NCI-H1092 (cell line): Measurements from ENCODE around the gene GASK1A.

Experiments used
- DNase-seq: peaks from one replicate; lab custom pipeline; 2025; lab: John Stamatoyannopoulos, UW

GASK1A gene

DNA sequence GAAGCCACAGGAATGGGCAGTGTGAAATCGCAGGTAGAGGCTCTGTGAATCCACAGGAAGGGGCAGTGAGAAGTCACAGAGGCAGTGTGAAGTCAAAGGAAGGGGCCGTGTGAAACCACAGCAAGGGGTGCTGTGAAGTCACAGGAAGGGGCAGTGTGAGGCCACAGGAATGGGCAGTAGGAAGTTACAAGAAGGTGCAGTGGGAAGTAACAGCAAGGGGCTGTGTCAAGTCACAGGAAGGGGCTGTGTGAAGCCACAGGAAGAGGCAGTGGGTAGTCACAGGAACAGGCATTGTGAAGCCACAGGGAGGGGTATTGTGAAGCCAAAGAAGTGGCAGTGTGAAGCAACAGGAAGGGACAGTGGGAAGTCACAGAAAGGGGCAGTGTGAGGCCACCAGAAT is 34.1 kb downstream of the GASK1A start:
- DNase-seq: no peak

DNA sequence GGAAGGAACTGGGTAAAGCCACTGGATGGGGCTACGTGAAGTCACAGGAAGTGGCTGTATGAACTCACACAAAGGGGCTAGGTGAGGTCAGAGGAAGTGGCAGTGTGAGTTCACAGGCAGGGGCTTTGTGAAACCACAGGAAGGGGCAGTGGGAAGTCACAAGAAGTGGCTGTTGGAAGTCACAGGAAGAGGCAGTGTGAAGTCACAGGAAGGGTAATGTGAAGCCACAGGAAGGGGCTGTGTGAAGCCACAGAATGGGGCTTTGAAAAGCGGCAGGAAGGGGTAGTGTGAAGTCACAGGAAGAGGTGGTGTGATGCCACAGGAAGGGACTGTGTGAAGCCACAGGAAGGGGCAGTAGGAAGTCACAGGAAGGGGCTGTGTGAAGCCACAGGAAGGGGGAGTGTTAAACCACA is 34.6 kb downstream of the GASK1A start:
- DNase-seq: no peak

DNA sequence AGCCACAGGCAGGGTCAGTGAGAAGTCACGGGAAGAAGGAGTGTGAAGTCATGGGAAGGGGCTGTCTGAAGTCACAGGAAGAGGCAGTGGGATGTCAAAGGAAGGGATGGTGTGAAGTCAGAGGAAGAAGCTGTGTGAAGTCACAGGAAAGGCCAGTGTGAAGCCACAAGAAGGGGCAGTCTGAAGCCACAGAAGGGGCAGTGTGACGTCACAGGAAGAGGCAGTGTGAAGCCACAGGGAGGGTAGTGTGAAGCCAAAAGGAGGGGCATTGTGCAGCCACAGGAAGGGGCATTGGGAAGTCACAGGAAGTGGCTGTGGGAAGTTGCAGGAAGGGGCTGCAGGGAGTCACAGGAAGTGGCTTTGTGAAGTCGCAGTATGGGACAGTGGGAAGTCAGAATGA is 35.1 kb downstream of the GASK1A start:
- DNase-seq: no peak

DNA sequence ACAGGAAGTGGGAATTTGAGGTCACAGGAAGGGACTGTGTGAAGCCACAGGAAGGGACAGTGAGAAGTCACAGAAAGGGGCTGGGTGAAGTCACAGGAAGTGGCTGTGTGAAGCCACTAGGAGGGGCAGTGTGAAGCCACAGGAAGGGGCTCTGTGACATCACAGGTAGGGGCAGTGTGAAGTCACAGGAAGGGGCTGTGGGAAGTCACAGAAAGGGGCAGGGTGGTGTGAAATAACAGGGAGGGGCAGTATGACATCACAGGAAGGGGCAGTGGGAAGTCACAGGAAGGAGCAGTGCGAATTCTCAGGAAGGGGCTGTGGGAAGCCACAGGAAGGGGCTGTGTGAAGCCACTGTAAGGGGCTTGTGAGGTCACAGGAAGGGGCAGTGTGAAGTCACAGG is 35.8 kb downstream of the GASK1A start:
- DNase-seq: no peak

DNA sequence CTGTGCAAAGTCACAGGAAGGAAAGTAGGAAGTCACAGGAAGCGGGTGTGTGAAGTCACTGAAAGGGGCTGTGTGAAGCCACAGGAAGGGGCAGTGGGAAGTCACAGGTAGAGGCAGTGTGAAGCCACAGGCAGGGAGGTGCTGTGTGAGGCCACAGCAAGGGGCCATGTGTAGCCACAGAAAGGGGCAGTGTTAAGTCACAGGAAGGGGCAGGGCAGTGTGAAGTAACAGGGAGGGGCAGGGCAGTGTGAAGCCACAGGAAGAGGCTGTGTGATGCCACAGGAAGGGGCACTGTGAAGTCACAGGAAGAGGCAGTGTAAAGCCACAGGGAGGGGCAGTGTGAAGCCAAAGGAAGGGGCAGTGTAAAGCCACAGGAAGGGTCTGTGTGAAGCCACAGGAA is 36.5 kb downstream of the GASK1A start:
- no peak for DNase-seq

DNA sequence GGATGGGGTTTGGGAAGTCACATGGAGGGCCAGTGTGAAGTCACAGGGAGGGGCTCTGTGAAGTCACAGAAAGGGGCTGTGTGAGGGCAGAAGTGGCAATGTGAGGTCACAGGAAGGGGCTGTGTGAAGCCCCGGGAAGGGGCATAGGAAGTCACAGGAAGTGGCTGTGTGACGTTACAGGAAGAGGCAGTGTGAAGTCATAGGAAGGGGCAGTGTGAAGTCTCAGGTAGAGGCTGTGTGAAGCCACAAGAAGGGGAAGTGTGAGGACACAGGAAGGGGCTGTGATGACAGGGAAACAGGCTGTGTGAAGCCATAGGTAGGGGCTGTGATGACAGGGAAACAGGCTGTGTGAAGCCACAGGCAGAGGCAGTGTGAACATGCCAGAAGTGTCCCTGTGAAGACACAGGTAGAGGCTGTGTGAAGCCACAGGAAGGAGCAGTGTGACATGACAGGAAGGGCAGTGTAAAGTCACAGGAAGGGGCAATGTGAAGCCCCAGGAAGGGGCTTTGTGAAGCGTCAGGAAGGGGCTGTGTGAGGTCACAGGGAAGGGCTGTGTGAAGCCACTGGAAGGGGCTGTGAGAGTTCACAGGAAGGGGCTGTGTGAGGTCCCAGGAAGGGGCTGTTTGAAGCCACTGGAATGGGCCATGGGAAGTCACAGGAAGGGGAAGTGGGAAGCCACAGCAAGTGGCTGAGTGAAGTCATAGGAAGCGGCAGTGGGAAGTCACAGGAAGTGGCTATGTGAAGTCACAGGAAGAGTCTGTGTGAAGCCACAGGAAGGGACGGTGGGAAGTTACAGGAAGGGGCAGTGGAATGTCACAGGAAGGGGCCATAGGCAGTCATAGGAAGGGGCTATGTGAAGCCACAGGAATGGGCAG is 37.1 kb downstream of the GASK1A start:
- no peak for DNase-seq

DNA sequence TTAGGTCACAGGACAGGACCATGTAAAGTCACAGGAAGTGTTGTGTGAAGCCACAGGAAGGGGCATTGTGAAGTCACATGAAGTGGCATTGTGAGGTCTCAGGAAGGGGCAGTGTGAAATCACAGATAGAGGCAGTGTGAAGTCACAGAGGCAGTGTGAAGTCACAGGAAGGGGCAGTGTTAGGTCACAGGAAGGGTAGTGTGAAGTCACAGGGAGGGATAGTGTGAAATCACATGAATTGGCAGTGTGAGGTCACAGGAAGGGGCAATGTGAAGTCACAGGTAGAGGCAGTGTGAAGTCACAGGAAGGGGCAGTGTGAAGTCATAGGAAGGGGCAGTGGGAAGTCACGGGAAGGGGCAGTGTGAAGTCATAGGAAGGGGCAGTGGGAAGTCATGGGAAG is 37.9 kb downstream of the GASK1A start:
- no peak for DNase-seq

DNA sequence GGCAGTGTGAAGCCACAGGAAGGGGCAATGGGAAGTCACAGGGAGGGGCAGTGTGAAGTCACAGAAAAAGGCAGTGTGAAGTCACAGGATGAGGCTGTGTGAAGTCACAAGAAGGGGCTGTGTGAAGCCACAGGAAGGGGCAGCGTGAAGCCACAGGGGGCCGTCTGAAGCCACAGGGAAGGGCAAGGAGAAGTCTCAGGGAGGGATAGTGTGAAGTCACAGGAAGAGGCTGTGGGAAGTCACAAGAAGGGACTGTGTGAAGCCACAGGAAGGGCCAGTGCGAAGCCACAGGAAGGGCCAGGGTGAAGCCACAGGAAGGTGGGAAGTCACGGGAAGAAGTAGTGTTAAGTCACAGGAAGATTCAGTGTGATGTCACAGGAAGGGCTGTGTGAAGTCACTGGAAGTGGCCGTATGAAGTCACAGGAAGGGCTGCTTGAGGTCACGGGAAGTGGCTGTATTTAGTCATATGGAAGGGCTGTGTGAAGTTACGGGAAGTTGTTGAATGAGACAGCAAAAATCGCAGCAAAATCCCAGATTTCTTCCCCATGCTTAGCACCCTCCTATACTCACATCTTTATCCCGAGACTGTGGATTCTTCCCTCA is 38.6 kb downstream of the GASK1A start:
- no peak for DNase-seq

DNA sequence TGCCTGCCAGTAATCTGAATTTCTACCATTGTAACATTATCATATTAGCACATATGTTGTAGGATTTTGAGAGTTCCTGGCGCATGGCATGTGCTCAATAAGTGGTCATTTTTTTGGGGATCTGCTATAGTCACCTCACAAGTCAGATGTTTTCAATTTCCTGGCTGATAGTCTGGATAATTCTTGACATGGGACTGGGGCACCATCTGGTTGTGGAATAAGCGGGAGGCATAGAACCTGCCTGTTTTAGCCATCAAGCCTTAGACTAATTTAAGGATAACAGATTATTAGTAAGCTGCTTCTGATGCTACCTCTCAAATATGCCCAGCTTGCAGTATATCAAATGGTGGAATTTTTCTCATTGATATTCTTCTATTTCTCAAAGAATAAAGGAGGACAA is 39.1 kb downstream of the GASK1A start:
- DNase-seq: no peak

DNA sequence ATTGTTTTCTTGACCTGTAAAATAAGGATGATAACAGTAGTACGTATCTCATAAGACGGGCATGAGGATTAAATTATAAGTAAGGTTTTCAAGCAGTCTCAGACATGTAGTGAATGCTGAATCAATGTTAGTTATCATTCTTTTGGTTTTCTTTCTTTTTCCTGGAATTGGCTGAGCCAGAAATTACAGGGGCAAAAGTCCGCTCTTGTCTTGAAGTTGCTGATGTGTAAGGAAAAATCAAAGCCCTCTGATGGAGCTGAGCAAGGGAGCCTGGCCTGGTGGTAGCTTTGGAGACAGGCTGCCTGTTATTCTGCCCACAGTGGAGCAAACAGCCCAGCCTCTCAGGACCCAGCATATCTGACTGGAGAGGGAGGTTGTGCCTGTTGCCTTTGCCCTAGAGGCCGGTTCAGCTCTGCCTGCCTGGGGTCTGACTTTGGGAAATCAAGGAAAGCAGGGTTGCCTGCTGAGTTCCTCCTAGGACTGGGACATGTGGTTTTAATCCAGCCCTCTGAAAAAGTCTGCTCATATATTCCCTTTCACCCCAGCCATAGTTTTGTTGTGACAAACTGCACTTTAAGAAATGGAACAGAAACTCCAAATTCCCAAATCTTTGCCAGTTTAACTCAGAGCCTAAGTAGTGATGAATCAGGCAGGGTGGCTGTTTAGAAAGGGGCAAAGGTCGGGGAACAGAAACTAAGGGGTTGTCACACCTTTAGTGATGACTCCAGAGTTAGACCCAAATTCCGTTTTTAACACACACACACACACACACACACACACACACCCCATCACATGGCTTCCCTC is 40.1 kb downstream of the GASK1A start:
- DNase-seq: no peak

DNA sequence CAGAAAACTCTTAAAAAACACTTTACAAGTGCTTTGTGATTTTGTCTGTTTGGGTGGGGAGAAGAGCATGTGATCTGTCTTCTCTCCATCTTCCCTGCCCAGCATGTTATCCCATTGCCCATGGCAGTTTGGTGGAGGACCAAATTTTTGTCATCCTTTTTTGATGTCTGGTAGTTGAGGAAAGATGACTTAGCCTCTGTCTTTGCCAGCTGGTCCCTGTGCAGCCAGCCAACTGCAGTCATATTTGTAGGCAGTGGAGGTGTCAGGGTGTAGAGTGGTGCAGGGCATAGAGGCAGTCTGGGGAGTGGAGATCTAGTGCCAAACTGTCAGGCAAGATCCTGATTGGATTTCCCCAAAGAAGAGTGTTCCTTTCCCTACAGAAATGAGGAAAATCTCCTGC is 40.7 kb downstream of the GASK1A start:
- no peak for DNase-seq

DNA sequence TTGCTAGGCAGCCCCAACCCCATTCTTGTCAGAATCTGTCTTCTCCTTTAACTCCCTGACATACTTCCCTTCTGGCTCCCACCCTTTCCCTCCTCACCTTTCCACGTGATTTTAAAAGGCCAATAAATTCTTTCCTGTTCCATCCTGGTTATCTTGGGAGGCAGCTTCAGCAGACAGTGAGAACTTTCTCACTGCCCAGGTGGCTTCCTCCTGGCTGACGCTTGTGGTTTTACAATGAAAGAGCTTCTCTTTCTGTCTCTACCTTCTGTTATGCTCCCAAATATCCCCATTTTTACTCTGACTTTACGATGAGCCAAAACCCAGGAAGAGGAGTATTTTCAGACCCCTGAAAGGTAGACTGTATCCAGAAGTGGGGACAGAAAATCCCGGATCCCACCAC is 42.1 kb downstream of the GASK1A start:
- no peak for DNase-seq

DNA sequence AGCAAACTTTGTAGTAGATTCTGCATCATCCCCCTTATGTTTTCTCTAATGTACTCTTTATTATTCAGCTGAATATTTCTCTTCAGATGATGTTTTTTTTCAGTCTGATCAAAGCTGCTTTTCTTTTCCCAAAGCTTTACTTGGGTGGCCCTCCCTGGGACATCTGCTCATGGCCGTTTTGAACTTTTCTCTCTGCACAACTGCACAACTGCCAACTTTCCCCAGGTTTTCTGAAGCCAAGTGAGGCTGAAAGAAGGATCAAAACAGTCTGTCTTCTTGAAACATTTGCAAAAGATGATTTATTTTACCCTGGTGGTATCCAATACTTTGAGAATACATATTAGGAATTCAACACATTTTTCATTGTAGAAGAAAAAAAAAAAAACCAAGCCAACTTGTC is 43.0 kb downstream of the GASK1A start:
- no peak for DNase-seq

DNA sequence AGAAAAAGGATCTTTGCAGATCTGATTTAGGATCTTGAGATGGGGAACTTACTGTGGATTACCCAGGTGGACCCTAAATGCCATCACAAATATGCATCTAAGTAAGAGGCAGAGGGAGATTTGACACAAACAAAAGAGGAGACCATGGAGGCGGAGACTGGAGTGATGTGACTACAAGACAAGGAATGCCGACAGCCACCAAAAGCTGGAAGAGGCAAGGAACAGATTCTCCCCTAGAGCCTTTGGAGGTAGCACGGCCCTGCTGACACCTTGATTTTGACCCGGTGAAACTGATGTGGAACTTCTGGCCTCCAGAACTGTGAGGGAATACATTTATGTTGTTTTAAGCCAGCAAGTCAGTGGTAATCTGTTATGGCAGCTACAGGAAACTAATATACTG is 44.0 kb downstream of the GASK1A start:
- no peak for DNase-seq

DNA sequence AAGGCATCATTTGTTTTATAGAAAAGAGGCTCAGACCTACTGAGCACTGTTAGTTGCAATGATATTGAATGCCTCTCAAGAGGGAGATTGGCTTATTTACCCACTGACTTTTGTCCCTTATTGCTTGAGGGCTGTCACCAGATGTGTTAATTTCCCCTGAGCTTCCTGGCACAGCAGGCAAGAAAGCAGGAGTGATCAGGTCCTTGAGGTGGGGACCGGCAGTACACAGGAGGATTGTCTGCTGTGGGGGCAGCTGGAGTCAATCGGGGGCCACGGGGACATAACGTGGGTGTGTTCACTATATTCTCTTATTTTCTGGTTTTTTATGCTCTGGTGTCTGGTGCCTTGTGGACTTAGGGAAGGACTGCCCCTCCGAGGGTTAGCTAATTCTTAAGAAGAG is 44.6 kb downstream of the GASK1A start:
- no peak for DNase-seq

DNA sequence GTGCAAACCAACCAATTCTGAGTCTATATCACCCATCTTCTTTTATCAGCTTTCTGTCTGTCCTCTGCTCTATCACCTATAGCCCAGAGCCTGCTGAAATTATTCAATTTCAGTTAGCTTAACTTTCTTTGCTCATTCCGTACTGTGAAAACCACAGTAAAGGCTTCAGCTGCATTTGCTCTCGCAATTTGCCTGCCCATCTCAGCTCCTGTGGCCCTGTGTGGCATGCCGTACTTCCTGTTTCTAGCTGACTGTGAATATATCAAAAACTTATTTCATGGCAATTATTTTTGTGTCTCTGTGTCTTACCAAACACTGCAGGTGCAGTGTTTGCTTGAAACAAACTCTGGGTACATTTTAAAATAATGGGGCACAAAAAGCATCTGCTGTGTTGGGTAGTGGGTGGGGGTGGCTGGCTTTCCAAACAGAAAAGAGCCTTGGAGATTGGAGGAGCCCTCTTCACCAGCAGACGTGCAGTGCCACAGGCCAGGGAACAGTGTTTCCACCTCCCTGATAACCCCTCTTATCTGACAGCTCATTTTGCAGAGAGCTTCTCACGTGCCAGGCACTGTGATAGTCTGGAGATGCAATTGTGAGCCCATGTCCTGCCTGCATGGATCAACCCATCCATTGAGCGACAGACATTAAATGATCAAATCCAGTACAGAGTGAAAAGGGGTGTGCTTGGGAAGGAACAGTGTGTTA is 45.2 kb downstream of the GASK1A start:
- DNase-seq: no peak

DNA sequence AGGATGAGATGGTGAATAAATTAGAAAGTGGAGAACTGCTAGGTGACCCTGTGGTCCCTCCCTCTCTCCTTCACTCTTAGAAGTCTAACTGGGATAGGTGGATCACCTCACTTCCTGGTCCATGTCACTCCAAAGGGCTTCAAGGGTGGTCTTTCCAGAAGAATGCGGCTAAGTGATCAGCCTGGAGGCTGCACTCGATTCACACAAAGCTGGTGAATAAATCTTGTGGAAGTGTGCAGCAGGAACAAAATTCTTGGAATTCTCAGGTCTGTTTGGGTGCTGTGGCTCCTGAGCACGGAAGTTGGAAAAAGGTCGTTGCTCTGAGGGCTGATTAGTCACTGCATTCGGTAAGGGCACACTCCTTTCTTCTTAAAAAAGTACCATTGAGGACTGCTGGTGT is 46.3 kb downstream of the GASK1A start:
- DNase-seq: no peak

DNA sequence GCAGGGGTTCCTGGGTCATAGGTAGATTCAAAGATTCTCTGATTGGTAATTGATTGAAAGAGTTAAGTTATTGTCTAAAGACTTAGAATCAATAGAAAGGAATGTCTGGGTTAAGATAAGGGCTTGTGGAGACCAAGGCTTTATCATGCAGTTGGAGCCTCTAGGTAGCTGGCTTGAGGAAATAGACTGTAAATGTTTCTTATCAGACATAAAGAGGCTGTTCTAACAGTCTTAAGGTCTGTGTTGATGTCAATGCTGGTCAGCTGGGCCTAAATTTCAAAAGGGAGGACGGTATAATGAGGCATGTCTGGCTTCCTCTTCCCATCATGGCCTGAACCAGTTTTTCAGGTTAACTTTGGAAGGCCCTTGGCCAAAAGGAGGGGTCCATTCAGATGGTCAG is 48.9 kb downstream of the GASK1A start:
- no peak for DNase-seq

DNA sequence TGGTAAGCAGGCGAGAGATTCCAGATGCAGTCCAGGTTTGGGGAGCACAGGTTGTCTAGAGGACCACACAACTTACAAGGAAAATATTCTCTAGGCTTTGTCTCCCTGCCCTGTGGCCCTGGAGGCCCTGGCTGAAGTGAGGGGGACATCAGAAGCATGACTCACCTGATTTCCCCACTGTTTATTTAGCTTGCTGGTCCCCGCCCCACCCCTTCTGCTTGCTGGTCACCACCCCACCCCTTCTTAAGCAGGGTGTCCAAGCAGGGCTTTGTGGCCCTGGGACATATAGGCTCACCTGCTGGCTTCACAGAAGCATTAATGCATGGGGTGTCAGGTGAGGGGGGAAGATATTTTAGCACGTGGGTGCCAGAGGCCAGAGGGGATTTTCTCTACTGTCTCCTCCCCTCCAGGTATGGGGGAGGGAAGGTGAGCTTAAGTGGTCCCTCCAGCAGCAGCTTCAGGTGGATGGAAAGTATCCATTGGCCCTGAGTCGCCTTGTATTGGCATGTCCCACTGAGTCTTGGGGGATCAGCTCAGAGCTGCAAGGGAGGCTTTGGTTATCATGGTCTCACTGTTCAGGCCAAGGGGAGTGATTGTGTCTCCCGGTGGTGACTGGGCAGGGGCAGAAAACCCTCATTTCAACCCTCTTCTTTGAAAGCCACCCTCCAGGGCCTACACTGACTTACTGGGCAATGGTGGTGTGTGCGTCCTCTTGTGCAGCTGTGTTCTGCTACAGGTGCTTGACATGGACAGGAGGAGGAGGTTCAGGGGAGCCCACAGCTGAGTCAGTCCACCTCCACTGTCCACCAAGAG is 49.8 kb downstream of the GASK1A start:
- DNase-seq: no peak

DNA sequence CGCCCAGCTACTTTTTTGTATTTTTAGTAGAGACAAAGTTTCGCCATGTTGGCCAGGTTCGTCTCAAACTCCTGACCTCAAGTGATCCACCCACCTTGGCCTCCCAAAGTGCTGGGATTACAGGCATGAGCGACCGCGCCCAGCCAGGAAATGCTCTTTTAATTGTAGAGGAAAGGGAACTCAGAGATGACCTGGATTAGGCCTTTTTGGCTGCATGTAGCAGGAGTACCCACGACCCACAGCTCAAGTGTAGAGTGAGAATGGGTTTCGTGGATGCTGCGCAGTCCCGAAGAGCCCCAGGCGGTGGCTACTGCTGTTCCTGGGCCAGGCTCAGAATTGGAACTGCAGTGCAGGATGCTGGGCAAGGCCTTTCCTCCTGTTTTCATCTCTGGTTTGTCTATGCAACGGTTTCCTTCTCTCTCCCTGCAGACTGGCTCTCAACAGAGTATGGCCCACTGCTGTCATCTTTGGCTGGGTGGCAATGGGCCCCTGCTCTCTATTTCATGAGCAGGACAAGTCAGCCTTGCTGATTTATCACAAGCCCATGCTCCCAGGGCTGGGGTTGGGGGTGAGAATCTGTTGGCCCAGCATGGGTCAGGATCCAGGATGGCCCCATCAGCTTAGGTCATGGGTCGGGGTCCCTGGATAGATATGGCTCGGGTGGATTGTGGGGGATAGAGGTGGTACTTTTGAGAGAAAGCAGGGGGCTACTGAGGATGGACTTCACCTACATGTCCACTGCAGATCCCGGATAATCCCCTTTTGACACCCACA is 51.2 kb downstream of the GASK1A start:
- no peak for DNase-seq

DNA sequence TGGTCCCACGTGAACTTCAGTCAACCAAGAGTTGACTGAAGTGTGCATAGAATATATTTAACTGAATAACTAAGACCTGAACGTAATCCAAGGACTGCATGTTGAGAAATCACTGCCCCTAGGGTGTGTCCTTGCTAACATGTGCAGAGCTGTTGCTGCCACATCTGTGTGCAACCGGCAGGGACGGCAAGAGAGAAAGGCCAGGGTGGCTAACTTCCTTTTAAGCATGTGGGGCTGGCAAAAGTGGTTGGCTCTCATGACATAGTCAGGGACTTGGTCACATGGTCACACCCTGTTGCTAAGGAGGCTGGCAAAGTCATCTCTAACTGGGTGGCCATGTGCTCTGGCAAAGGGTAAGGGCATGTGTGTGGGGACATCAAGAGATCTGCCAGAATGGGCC is 52.4 kb downstream of the GASK1A start:
- DNase-seq: no peak
